Endothelial cell of umbilical vein (primary cell): ENCODE measurements around the gene CDK19.

Experiments
- CTCF ChIP-seq, 2 donors: IDR thresholded peaks; 1 replicate in 1 of 2; 2 replicates in 1 of 2; pipeline ENCODE4 v1.5.1; 2011; ENCODE audit warnings: low read length in 2 of 2, mild to moderate bottlenecking in 2 of 2, moderate library complexity in 2 of 2, control low read depth in 1 of 2, inconsistent platforms in 1 of 2, low read depth in 1 of 2; ENCODE audit not compliant: insufficient read depth in 1 of 2; ENCODE audit errors: extremely low read depth in 1 of 2
- POLR2A ChIP-seq: IDR thresholded peaks from 2 replicates; pipeline ENCODE4 v1.6.1; 2012; ENCODE audit warnings: low read depth, mild to moderate bottlenecking, control low read depth, low read length
- TF ChIP-seq, protein P1 (sequence below): IDR thresholded peaks from 2 replicates; pipeline ENCODE4 v1.6.1; 2011; ENCODE audit not compliant: insufficient read depth, insufficient read length

GRCh38 chr6:110699780-110700179 lies 115.5 kb downstream of the CDK19 start:
- TF ChIP-seq POLR2A (no peak), CTCF (IDR thresholded peaks at IDR 0.05; ENCODE audit: extremely low read depth in 1 of 2, insufficient read depth in 1 of 2, low read depth in 1 of 2, low read length in 2 of 2) (no peak)
- TF ChIP-seq, protein P1, sequence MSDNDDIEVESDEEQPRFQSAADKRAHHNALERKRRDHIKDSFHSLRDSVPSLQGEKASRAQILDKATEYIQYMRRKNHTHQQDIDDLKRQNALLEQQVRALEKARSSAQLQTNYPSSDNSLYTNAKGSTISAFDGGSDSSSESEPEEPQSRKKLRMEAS = no peak
